Spleen (tissue), 11 donors: ENCODE data around the gene SUMO2. TPM values are rescaled to one million over a fixed set of nuclear protein-coding genes. Genes with fewer than 3 reads are reported as not detected.
A peak's percentile ranks its signal among the peaks of the same experiment; 100 is the strongest.
"Not testable (repeated sequence)": the region's sequence is repeated elsewhere in the genome, so short reads cannot be mapped to it uniquely, and the experiment has no call there.

Experiments used
- DNase-seq: peaks from one replicate; pipeline ENCODE4 v3.0.0-alpha.2; 2020
- H3K27ac ChIP-seq, 8 donors: fragments of 200-600 bp; sonication (generic) in 7 of 8; 1 replicate in 4 of 8; 2 replicates in 4 of 8; pipeline versions ENCODE4 v1.5.0 to v1.8.0; 2016 to 2021; ENCODE audit warnings: inconsistent platforms in 4 of 8, mild to moderate bottlenecking in 4 of 8, moderate library complexity in 1 of 8
- H3K27me3 ChIP-seq, 7 donors: fragments of 200-600 bp; sonication (generic) in 6 of 7; replicated peaks in 1 of 7; 1 replicate in 4 of 7; 2 replicates in 3 of 7; pipeline versions ENCODE4 v1.5.0 to v1.8.0; 2016 to 2021; ENCODE audit warnings: inconsistent platforms in 3 of 7, mild to moderate bottlenecking in 1 of 7
- H3K36me3 ChIP-seq, 6 donors: fragments of 200-600 bp; sonication (generic) in 5 of 6; 1 replicate in 4 of 6; 2 replicates in 2 of 6; pipeline versions ENCODE4 v1.5.0 to v1.8.0; 2016 to 2021; ENCODE audit warnings: inconsistent platforms in 2 of 6
- H3K4me1 ChIP-seq, 6 donors: fragments of 200-600 bp; sonication (generic) in 5 of 6; 1 replicate in 3 of 6; 2 replicates in 3 of 6; pipeline versions ENCODE4 v1.5.0 to v1.8.0; 2016 to 2021; ENCODE audit warnings: inconsistent platforms in 3 of 6
- H3K4me3 ChIP-seq, 8 donors: fragments of 200-600 bp; sonication (generic) in 7 of 8; 1 replicate in 4 of 8; 2 replicates in 4 of 8; pipeline versions ENCODE4 v1.5.0 to v1.8.0; 2016 to 2021; ENCODE audit warnings: inconsistent platforms in 4 of 8, mild to moderate bottlenecking in 4 of 8, moderate library complexity in 2 of 8
- H3K9me3 ChIP-seq, 8 donors: fragments of 200-600 bp; sonication (generic) in 7 of 8; 1 replicate in 4 of 8; 2 replicates in 4 of 8; pipeline versions ENCODE4 v1.5.0 to v1.8.0; 2016 to 2021; ENCODE audit warnings: inconsistent platforms in 4 of 8
- POLR2A ChIP-seq, 3 donors: fragments of 450-650 bp; IDR thresholded peaks; one replicate each; pipeline ENCODE4 v1.5.1; 2017; ENCODE audit warnings: antibody characterized with exemption in 3 of 3, mild to moderate bottlenecking in 1 of 3
- POLR2AphosphoS5 ChIP-seq, 3 donors: sonication (generic); formaldehyde crosslinking; IDR thresholded peaks; one replicate each; pipeline ENCODE4 v1.5.1; 2017; ENCODE audit warnings: antibody characterized with exemption in 3 of 3
- WGBS, 5 donors: extraction: QIAGEN DNeasy Blood & Tissue Kit in 3 of 5; methylation state at CpG; one replicate each; pipeline versions ENCODE4 v1.1.5 to v1.1.7; 2013 to 2018; 5-methylcytosine and 5-hydroxymethylcytosine counted together
- intact Hi-C: fragments of 100-400 bp; cut with DNase I; formaldehyde crosslinking; loops from one replicate; pipeline ENCODE4 v1.15.0; 2023; ENCODE audit warnings: low total_unique reads
- polyA plus RNA-seq, 3 donors: library from polyadenylated mRNA; stranded (reverse); fragments of 200-250 nt; gene quantifications; one replicate each; pipeline ENCODE4 v1.2.1, GENCODE V29; 2013
- total RNA-seq, 7 donors: library from RNA; depleted of rRNA in 3 of 7; stranded (reverse); fragments of >200 nt in 3 of 7; fragmentation: NEBNext Ultra II Directional in 4 of 7; extraction: Animal tissue kit (Norgen Biotek cat#: 25700) in 4 of 7; gene quantifications; one replicate each; pipeline versions ENCODE4 v1.1.0 to v1.2.1, GENCODE V29; 2016 to 2021
- TF ChIP-seq, protein P1 (sequence below), 11 experiments: fragments of 200-600 bp in 7 of 11; fragments of 450-650 bp in 4 of 11; sonication (generic) in 4 of 11; IDR thresholded peaks in 8 of 11; conservative IDR thresholded peaks in 3 of 11; 1 replicate in 7 of 11; 2 replicates in 4 of 11; pipeline versions ENCODE4 v1.4.0 to v1.8.0; 2016 to 2021; ENCODE audit warnings: antibody characterized with exemption in 11 of 11, inconsistent platforms in 4 of 11, mild to moderate bottlenecking in 1 of 11
- donor health status: healthy with polysubstance abuse.
- donor health status: DM: no; HTN: no; CAD: no; lungs with moderate emphysema.
- donor health status: DM: no; HTN: no; CAD: no.
- donor health status: Bipolar disorder and iron deficiency.
- donor health status: healthy.
- donor health status: DM: no; HTN: no; CAD: no.
- donor health status: DM: yes; HTN: yes; CAD: no.

SUMO2 gene
- total and polyA plus RNA-seq, 10 donors, result 67.7 to 310 (median 122) TPM

DNA sequence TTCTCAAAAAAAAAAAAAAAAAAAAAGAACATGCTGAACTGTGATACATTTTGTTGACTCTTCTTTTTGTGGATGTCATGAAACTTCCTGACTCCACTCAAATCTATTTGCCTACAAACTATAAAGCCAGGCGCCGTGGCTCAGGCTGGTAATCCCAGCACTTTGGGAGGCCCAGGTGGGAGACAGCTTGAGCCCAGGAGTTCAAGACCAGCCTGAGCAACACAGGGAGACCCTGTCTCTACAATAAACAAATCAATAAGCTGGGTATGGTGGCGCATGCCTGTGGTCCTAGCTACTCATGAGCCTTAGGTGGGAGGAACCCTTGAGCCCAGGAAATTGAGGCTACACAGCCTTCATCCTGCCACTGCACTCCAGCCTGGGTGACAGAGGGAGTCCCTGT, 49.8 kb downstream of the SUMO2 start:
- peak overlapping the region in 2 of 8 donors; percentile 6 to 10 for H3K27ac ChIP-seq
- 93 to 100% (median 97%) methylated on average over 3 of the region's 3 CpGs for WGBS, 5 donors
- intact Hi-C loops, result no loop called here

DNA sequence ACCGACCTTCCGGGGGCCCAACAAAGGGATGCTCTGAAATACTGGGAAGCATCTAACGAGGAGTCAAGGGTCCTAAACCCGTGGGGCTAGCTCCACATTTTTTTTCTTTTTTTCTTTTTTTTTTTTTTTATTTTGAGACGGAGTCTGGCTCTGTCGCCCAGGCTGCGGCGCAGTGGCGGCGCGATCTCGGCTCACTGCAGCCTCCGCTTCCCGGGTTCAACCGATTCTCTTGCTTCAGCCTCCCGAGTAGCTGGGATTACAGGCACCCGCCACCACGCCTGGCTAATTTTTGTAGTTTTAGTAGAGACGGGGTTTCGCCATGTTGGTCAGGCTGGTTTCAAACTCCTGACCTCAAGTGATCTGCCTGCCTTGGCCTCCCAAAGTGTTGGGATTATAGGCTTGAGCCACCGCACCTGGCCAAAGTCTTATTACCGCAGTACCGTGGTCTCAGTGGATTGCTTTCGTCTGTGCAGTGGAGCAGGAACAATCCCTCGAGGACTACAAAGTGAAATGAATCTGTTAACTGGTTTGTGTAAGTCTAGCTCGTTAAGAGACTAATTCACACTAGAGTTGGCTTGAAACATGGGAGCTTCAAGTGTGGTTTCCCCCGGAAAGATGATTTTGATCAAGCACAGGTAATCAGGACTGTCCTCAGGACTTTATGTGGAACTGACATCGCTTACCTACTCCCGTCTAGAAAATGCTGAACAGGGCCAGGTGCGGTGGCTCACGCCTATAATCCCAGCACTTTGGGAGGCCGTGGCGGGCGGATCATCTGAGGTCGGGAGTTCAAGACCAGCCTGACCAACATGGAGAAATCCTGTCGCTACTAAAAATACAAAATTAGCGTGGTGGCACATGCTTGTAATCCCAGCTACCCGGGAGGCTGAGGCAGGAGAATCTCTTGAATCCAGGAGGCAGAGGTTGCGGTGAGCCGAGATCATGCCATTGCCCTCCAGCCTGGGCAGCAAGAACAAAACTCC, 50.5 kb downstream of the SUMO2 start:
- H3K27ac ChIP-seq, result peak overlapping the region; percentile 88 to 96 (median 94)
- H3K27me3 ChIP-seq, H3K9me3 ChIP-seq, intact Hi-C loops: not testable (repeated sequence)
- H3K36me3 ChIP-seq, result peaks cover 0 to 50% (median 27%) of the 10 kb centered on the region in 6 donors
- peak; percentile 58 for DNase-seq
- peak overlapping the region; percentile 61 to 96 (median 88) for H3K4me3 ChIP-seq
- 76 to 83% (median 79%) methylated on average over 39 to 40 of the region's 40 CpGs for WGBS, 5 donors
- peaks cover 11 to 41% (median 27%) of the 10 kb centered on the region in 6 donors for H3K4me1 ChIP-seq

More for the DNA sequence above, 49.8 kb downstream of the SUMO2 start:
- no peak for TF ChIP-seq POLR2A (IDR thresholded peaks at IDR 0.05)
- TF ChIP-seq, protein P1, sequence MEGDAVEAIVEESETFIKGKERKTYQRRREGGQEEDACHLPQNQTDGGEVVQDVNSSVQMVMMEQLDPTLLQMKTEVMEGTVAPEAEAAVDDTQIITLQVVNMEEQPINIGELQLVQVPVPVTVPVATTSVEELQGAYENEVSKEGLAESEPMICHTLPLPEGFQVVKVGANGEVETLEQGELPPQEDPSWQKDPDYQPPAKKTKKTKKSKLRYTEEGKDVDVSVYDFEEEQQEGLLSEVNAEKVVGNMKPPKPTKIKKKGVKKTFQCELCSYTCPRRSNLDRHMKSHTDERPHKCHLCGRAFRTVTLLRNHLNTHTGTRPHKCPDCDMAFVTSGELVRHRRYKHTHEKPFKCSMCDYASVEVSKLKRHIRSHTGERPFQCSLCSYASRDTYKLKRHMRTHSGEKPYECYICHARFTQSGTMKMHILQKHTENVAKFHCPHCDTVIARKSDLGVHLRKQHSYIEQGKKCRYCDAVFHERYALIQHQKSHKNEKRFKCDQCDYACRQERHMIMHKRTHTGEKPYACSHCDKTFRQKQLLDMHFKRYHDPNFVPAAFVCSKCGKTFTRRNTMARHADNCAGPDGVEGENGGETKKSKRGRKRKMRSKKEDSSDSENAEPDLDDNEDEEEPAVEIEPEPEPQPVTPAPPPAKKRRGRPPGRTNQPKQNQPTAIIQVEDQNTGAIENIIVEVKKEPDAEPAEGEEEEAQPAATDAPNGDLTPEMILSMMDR (IDR thresholded peaks at IDR 0.05 in 8 of 11, conservative IDR thresholded peaks at IDR 0.05 in 3 of 11), result no peak
- no peak for TF ChIP-seq POLR2AphosphoS5 (IDR thresholded peaks at IDR 0.05)
- Histone ChIP-seq H3K4me3 (no peak overlapping the region), H3K4me1 (peaks cover 11 to 41% (median 27%) of the 10 kb centered on the region in 6 donors), H3K9me3 (no peaks in the 10 kb centered on the region), H3K27me3 (no peaks in the 10 kb centered on the region), H3K36me3 (peaks cover 0 to 53% (median 27%) of the 10 kb centered on the region in 6 donors)
- DNase-seq, result peak; percentile 54

DNA sequence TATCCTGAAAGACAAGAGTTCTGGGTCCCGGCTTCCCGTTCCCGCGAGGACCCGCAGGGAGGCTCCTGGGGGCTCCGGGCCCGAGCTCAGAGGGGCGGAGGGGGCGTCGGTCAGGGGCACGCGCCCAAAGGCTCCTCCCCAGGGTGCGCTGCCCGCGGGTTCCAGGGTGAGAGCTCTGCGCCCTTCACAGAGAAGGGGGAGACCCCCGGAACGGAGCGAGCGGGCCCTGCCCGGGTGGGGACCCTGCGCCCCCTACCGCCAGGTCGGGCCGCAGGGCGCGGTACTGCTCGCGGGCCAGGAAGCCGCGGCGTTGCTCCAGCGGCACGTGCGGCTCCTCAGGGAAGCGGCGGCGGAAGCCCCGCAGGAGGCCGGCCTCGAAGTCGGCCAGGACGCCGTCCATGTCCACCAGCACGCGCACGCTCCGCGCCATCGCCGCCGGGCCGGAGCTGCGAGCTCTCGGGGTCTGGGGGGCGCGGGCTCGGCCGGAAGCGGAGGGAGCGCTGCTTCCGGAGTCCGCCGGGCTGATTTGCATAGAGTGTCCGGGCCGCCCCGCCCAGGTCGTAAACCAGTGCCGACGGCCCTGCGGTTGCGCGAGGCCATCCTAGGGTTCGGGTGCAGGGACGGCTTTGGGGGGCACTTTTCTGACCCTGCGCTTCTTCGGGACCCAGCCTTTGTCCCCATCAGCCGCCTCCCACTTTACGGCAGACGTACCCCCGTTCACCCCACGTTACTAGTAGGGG, 51.3 kb downstream of the SUMO2 start, which contains the start of gene NT5C:
TSS of gene NT5C (minus strand) at position 465 of the 740 bp plus-strand sequence. CDS start at position 430, 35 bp downstream.
- DNase-seq, result peak; percentile 95
- H3K9me3 ChIP-seq, result no peaks in the 10 kb centered on the region
- WGBS, 5 donors, result 0 to 1% (median 1%) methylated on average over 34 to 82 of the region's 82 CpGs
- H3K4me1 ChIP-seq, result peaks cover 11 to 48% (median 29%) of the 10 kb centered on the region in 6 donors
- intact Hi-C loops, result no loop called here
- peak within 1 kb of the TSS; percentile 61 to 96 (median 88) for H3K4me3 ChIP-seq
- peak within 1 kb of the TSS; percentile 88 to 96 (median 94) for H3K27ac ChIP-seq
- H3K36me3 ChIP-seq, result peaks cover 0 to 47% (median 27%) of the 10 kb centered on the region in 6 donors
- TF ChIP-seq POLR2A (IDR thresholded peaks at IDR 0.05) (peak in 2 of 3 donors; percentile 30 to 49), POLR2AphosphoS5 (IDR thresholded peaks at IDR 0.05) (peak; percentile 87 to 89 (median 89))
- TF ChIP-seq, protein P1 (IDR thresholded peaks at IDR 0.05 in 8 of 11, conservative IDR thresholded peaks at IDR 0.05 in 3 of 11), result peak; percentile 36 to 86 (median 72)
- H3K27me3 ChIP-seq, result no peaks in the 10 kb centered on the region

DNA sequence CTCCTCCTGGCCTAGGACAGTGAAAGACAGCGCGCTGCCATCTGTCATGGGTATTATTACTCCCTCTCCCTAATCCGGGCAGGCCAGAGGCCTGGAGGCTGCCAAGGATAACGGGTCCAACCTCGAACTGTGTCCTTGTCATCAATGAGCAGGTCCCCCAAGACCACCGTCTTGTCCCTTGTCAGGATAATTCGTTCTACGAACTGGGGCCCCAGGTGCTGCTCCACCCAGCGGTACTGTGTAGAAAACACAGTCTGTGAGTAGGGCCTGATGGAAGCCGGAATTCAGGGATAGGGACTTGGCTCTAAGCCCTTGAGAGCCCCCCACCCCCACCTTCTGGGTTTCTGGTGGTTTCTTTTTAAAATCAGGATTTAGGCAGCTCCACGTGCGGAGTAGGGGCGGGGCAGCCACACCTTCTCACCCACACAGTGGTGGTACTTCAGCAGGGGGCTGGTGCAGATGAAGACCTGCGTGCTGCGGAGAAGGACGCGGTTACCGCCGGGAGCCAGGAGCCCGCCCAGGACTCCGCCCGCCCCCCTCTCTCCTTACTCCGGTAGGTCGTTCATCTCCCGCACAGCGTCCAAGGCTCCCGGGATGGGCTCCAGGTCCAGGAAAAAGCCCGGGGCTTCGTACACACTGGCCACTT, 52.0 kb downstream of the SUMO2 start:
- H3K4me1 ChIP-seq, result peaks cover 16 to 55% (median 35%) of the 10 kb centered on the region in 6 donors
- H3K36me3 ChIP-seq, result peaks cover 0 to 40% (median 24%) of the 10 kb centered on the region in 6 donors
- 13 to 21% (median 18%) methylated on average over 19 to 29 of the region's 29 CpGs for WGBS, 5 donors
- intact Hi-C loops, result no loop called here
- peak; percentile 86 for DNase-seq
- H3K9me3 ChIP-seq, result no peaks in the 10 kb centered on the region
- H3K4me3 ChIP-seq, result peak overlapping the region; percentile 61 to 96 (median 88)
- H3K27ac ChIP-seq, result peak overlapping the region; percentile 88 to 96 (median 94)
- TF ChIP-seq POLR2AphosphoS5 (IDR thresholded peaks at IDR 0.05), result no peak
- TF ChIP-seq, protein P1 (IDR thresholded peaks at IDR 0.05 in 8 of 11, conservative IDR thresholded peaks at IDR 0.05 in 3 of 11), result peak in 6 of 11 experiments; percentile 16 to 61 (median 35)
- no peaks in the 10 kb centered on the region for H3K27me3 ChIP-seq
